HG03442 (cell line): Measurements from ENCODE around the gene CACFD1.

Experiments used
- ATAC-seq: cut with Tn5 transposase; IDR thresholded peaks from one replicate; pipeline ENCODE4 v1.9.1; 2021; ENCODE audit warnings: mild to moderate bottlenecking, moderate library complexity; ENCODE audit not compliant: unreplicated experiment

The CACFD1 gene

DNA sequence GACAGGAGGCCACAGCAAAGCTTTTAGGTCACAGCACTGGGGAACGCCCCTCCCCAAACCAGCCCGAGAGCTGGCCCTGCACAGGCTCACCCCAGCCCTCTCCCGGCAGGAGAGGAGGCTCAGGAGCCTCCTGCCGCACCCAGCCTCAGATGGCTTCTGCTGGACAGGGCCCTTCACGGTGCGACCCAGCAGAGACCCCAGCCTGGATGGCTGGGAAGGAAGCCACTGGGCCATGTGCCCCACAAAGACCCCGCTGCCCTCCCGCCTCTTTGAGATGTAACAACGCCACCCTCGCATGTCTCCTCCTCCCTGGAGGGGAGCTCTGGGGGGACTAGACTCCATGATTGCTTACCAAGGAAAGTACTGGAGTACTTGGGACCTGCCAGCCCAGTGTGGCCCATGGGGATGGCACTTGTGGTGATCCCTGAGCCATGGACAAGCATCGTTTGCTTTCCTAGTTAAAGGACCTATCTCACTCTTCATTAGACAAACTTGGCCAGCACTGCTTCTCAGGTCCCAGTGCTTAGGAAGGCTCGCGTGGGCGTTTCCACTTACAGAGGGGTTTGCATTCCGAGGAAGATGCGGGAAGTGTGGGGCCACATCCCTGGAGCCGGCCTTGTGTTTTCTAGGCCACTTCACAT lies 56.0 kb downstream of the CACFD1 start:
- no peak for ATAC-seq

- ATAC-seq: no peak
Observed at GRCh38 chr9:133516256-133516960, 56.6 kb downstream of the CACFD1 start.

DNA sequence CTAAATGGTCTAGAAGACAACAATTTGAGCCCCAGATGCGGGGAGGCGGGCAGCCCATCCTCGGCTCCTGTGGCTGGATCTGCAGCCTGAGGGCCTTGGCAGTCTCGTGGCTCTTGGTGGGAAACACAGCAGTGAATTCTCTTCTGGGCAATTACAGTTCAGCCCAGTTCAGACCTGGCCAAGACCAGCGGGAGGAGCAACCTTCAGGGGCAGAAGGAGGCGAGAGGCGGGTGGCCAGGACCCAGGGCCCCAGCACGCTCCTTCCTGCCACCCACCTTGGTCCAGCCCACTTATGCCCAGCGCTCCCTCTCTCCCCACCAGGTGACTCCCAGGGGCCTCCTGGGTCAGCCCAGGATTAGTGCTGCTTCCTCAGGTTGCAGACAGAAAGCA lies 57.2 kb downstream of the CACFD1 start:
- no peak for ATAC-seq

GRCh38 chr9:133517711-133518110 lies 57.9 kb downstream of the CACFD1 start:
- no peak for ATAC-seq

DNA sequence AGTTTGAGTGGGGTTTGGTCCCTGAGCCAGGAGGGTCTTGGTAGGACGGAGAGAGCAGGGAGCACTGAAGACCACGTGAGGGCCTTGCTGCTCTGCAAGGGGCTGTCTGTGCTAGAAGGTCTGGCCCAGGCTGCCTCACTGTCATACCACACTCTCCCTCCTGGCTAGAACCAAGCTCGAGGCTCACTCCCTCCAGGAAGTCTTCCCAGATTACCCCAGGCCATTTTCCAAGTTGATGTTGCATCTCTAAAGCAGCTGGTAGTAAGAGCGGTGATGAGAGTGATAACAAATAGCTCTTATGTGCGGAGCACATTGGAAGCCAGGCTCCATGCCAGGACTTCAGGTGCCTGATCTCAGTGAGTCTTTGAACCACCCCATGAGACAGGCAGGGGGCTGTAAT lies 58.4 kb downstream of the CACFD1 start:
- ATAC-seq: no peak

DNA sequence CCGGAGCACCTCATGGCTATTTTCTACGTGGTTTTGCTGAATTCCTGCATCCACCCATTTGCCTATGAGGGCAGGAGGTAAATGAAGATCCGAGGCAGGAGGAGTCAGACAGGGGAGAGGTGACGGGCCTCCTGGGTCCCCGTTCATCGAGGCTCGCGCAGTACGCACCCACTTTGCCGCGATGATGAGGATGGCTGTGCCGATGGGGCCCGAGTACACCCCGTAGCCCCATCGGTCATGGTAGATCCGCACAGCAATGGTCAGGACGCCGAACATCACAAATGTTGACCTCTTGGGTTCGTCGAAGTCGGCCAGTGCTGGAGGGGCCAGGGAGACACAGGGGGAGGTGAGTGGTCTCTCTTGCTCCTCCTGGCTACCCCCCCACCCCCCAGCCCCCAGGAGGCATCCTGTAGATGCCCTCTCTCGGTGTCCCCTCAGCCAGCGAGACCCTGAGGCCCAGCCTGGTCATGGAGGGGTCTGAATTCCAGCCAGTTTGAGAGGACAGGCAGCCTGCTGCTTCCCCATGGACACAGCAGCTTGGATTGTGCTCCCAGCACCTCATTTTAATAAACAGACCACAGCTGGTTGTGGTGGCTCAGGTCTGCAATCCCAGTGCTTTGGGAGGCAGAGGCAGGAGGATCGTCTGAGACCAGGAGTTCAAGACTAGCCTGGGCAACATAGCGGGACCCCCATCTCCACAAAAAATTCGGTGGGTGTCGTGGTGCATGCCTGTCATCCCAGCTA lies 59.1 kb downstream of the CACFD1 start:
- ATAC-seq: no peak

DNA sequence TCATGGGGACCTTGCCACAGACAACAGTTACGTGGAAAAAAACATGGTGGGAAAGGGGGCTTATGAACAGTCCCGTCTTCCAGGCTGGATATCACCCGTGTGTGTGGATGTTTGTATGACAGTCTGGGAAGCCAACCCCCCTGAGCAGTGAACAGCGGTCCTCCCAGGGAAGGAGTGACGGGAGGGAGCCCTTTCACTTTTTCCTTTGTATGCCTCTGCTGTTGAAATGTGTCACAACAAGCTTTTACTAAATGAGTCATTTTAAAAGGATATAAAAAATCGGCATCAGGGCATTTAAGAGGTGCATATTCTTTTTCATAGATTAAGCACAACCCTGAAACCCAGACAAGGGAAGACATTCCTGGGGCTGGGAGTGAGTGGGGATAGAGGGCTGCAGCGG lies 59.9 kb downstream of the CACFD1 start:
- no peak for ATAC-seq

DNA sequence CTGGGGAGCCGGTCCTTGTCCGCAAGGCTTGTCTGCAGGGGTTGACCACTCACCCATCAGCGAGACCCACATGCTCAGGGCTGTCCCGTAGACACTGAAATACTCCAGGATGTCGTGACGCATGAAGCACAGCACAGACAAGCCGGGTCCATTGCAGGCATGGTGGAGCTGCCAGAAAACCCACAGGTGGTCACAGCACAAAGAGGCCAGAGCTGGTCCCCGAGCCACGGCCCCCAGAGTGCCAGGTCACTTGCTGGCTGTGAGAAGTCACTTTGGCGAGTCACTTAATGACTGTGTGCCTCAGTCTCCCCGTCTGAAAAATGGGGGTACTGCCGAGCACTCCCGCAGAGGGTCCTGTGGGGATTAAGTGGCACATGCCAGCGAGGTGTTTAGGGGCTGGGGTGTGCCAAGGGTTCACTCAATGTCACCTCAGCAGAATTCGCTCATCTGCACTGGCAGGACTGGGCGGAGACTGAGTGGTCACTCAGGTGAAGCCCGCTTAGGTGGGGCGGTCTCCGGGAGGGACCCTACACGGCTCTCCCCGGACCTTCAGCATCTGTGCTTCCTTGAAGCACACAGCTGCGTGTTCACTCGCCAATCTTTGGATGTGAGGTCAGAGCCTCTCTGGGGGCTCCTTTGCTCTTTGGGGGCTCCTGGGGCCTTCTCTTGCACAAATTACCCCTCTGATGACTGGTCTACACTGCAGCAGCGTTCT lies 60.5 kb downstream of the CACFD1 start:
- ATAC-seq: no peak
